HepG2 (cell line): ENCODE measurements around the gene ZNF777. TPM values are rescaled to one million over a fixed set of nuclear protein-coding genes. Genes with fewer than 3 reads are reported as not detected.
A peak's percentile ranks its signal among the peaks of the same experiment; 100 is the strongest.

ENCODE experiments used
- ATAC-seq: fragments of 200-7000 bp; cut with Tn5 transposase; 3 replicates; pipeline ENCODE4 v1.9.1; 2020; ENCODE audit warnings: mild to moderate bottlenecking, moderate library complexity
- BruUV-seq: library from RNA; stranded (reverse); fragments of 400-500 nt; replicated peaks from 2 replicates; lab custom pipeline; 2021; lab: Mats Ljungman, UMichigan
- CTCF ChIA-PET: fragments of 300-600 bp; formaldehyde crosslinking; extraction: SDS; loops from one replicate; lab custom pipeline; 2021; ENCODE audit warnings: low total read pairs, inconsistent platforms, low intra/inter-chr PET ratio; lab: Yijun Ruan, JAX
- POLR2A ChIA-PET: fragments of 350-600 bp; sonication (Branson Sonifier 250); formaldehyde crosslinking; loops from one replicate; lab custom pipeline; 2020; ENCODE audit warnings: antibody characterized with exemption, inconsistent platforms; lab: Yijun Ruan, JAX
- DNase-seq: peaks from one replicate; pipeline ENCODE4 v3.0.0-alpha.2; 2015; ENCODE audit warnings: low spot score
- FAIRE-seq: peaks from 3 replicates; lab custom pipeline; 2011; peaks lifted over from hg19 to GRCh38; lab: Jason Lieb, UNC
- H2AFZ ChIP-seq: one replicate; pipeline ENCODE4 v1.6.1; 2011; ENCODE audit warnings: low read length, inconsistent platforms
- H3K27ac ChIP-seq: fragments of 300-600 bp; 3 replicates; pipeline ENCODE4 v1.8.0; 2011; ENCODE audit warnings: mixed run types, mild to moderate bottlenecking, mixed read lengths, low read length, inconsistent platforms; ENCODE audit not compliant: insufficient read depth; ENCODE audit errors: extremely low read length
- H3K27me3 ChIP-seq, 2 experiments: fragments of 200-600 bp in 1 of 2; 2 replicates in 1 of 2; 3 replicates in 1 of 2; pipeline versions ENCODE4 v1.6.0 to v1.8.0; 2011; ENCODE audit warnings: low read length in 2 of 2, mild to moderate bottlenecking in 2 of 2, moderate library complexity in 2 of 2, inconsistent platforms in 1 of 2; ENCODE audit not compliant: insufficient read depth in 2 of 2, control insufficient read depth in 1 of 2
- H3K36me3 ChIP-seq, 2 experiments: fragments of 200-600 bp in 1 of 2; replicated peaks in 1 of 2; 2 replicates in 1 of 2; 3 replicates in 1 of 2; pipeline versions ENCODE4 v1.5.1 to v1.8.0; 2011; ENCODE audit warnings: low read length in 2 of 2, inconsistent platforms in 1 of 2; ENCODE audit not compliant: insufficient read depth in 2 of 2, control insufficient read depth in 1 of 2
- H3K4me1 ChIP-seq: 2 replicates; pipeline ENCODE4 v1.5.1; 2012; ENCODE audit warnings: low read length, inconsistent platforms; ENCODE audit not compliant: insufficient read depth
- H3K4me2 ChIP-seq: 2 replicates; pipeline ENCODE4 v1.6.0; 2011; ENCODE audit warnings: low read depth, low read length, inconsistent platforms
- H3K4me3 ChIP-seq, 3 experiments: fragments of 200-600 bp in 1 of 3; sonication (generic), shearing (Covaris generic) in 1 of 3; replicated peaks in 1 of 3; 2 replicates each; pipeline ENCODE4 v1.5.1; 2011 to 2016; ENCODE audit warnings: low read length in 3 of 3, inconsistent platforms in 2 of 3, low read depth in 2 of 3, mild to moderate bottlenecking in 2 of 3, control low read depth in 1 of 3, mixed read lengths in 1 of 3; ENCODE audit not compliant: insufficient read depth in 1 of 3
- H3K79me2 ChIP-seq: one replicate; pipeline ENCODE4 v1.6.1; 2011; ENCODE audit warnings: low read length, inconsistent platforms; ENCODE audit not compliant: insufficient read depth
- H3K9ac ChIP-seq: 2 replicates; pipeline ENCODE4 v1.6.0; 2011; ENCODE audit warnings: mild to moderate bottlenecking, low read depth, low read length, inconsistent platforms; ENCODE audit not compliant: insufficient read depth
- H3K9me3 ChIP-seq: 2 replicates; pipeline ENCODE4 v1.5.1; 2012; ENCODE audit warnings: mild to moderate bottlenecking, low read length
- H4K20me1 ChIP-seq: 2 replicates; pipeline ENCODE4 v1.6.0; 2011; ENCODE audit warnings: inconsistent platforms, mild to moderate bottlenecking, low read length, moderate library complexity; ENCODE audit not compliant: insufficient read depth
- DR1 ChIP-seq: sonication (generic); formaldehyde crosslinking; IDR thresholded peaks from 2 replicates; pipeline ENCODE4 v1.8.0; 2021; ENCODE audit warnings: mild to moderate bottlenecking, missing genetic modification reagents, inconsistent platforms
- HDAC2 ChIP-seq: sonication (generic); formaldehyde crosslinking; IDR thresholded peaks from 2 replicates; pipeline ENCODE4 v1.4.0; 2020; ENCODE audit warnings: missing genetic modification reagents
- WGBS: methylation state at CpG from one replicate; pipeline ENCODE4 v1.1.6; 2017; ENCODE audit warnings: low lambda C conversion rate; 5-methylcytosine and 5-hydroxymethylcytosine counted together
- in situ Hi-C: cut with HindIII; loops from 2 replicates; pipeline ENCODE4 v1.10.0; 2017; ENCODE audit warnings: low pct_unique_long_range_greater_than_20kb; ENCODE audit not compliant: extremely low pct_ligation_motif_present
- intact Hi-C: fragments of 100-400 bp; cut with micrococcal nuclease; formaldehyde crosslinking; loops from one replicate; pipeline ENCODE4 v1.10.0; 2022; ENCODE audit not compliant: unreplicated experiment
- polyA plus RNA-seq, 8 experiments: library from polyadenylated mRNA; depleted of rRNA in 3 of 8; stranded (reverse) in 7 of 8; unstranded in 1 of 8; fragments of >200 nt; fragmentation: Illumina TruSeq in 4 of 8; extraction: Trizol in 4 of 8; gene quantifications; 2 replicates each; pipeline versions ENCODE4 v1.2.1 to v1.2.3, GENCODE V29; 2011 to 2016; ENCODE audit warnings: low read depth in 4 of 8, missing spikeins in 1 of 8, mixed read lengths in 1 of 8; ENCODE audit not compliant: insufficient read depth in 1 of 8
- total RNA-seq, 5 experiments: library from RNA; depleted of rRNA; stranded (reverse); fragments of >200 nt; fragmentation: Illumina TruSeq; extraction: Trizol; gene quantifications; 2 replicates each; pipeline ENCODE4 v1.2.3, GENCODE V29; 2016; ENCODE audit warnings: low read depth in 1 of 5
- TF ChIP-seq, protein P1 (sequence below): sonication (generic); formaldehyde crosslinking; IDR thresholded peaks from 2 replicates; pipeline ENCODE4 v1.4.0; 2020; ENCODE audit warnings: missing genetic modification reagents

Gene ZNF777
- total and polyA plus RNA-seq, 2 of the 13 experiments (the other 11 are each of a cell fraction or from before 2014, with no cell fraction given): 3.8 to 6.0 TPM

GRCh38 chr7:149427096-149427680 is 33.7 kb downstream of the ZNF777 start (continued):
- TF ChIP-seq DR1 (CRISPR knock-in tag): no peak

DNA sequence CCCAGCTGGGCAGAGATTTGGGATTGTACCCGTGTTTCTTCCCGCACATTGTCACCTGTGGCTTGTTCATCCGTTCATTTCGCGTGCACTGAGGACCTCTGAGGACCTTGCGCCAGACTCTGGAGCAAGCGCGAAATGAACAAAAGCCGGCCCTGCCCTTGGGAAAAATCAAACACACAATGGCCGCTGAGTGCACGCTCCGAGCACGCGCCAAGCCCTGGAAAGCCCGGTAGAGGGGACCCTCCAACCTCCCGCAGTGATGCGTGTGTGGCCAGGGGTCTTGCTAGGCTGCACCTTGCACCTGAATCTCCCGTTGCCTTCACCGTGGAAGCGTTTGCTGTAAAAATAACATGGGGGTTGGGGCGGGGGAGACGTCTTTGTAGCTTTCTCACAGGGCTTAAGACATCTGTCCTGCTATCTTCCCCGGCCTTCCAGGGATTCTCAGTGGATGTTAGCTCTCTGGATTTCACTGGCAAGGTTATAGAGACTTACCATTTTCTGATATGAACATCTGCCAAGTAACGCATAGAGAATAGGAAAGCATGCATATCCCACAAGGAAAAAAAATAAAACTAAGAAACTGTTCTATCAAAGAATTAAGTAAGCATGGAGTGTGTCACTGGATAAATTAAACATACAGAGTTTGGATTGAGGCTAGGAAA is 37.3 kb downstream of the ZNF777 start:
- in situ Hi-C loops (no loop called here), intact Hi-C loops (loop anchor here (5.0 kb wide), 1 partner anchor 199 kb away; no protein-coding TSS in a partner anchor)
- POLR2A ChIA-PET: no interaction called here
- CTCF ChIA-PET: interaction anchor here (2.0 kb wide), 1 partner anchor 113 kb away, joined by 15 read pairs; no protein-coding TSS in a partner anchor
- 70% methylated on average over 24 of the region's 24 CpGs for WGBS
- no peak for TF ChIP-seq HDAC2 (CRISPR knock-in tag)
- TF ChIP-seq, protein P1, sequence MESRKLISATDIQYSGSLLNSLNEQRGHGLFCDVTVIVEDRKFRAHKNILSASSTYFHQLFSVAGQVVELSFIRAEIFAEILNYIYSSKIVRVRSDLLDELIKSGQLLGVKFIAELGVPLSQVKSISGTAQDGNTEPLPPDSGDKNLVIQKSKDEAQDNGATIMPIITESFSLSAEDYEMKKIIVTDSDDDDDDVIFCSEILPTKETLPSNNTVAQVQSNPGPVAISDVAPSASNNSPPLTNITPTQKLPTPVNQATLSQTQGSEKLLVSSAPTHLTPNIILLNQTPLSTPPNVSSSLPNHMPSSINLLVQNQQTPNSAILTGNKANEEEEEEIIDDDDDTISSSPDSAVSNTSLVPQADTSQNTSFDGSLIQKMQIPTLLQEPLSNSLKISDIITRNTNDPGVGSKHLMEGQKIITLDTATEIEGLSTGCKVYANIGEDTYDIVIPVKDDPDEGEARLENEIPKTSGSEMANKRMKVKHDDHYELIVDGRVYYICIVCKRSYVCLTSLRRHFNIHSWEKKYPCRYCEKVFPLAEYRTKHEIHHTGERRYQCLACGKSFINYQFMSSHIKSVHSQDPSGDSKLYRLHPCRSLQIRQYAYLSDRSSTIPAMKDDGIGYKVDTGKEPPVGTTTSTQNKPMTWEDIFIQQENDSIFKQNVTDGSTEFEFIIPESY (CRISPR knock-in tag): peak; percentile 33; the same call in 1 of the 2 replicates
- ATAC-seq (no peak), FAIRE-seq (no peak), DNase-seq (no peak)
- H3K79me2 ChIP-seq: no peaks in the 10 kb centered on the region
- no peak overlapping the region for H3K4me3 ChIP-seq
- H3K27ac ChIP-seq: no peak overlapping the region
- no peaks in the 10 kb centered on the region for H4K20me1 ChIP-seq
- no peak overlapping the region for H3K4me2 ChIP-seq
- BruUV-seq: no TSS peak
- no peak overlapping the region for H3K9ac ChIP-seq
- H2AFZ ChIP-seq: no peak overlapping the region
- H3K4me1 ChIP-seq: peaks cover 15% of the 10 kb centered on the region
- no peaks in the 10 kb centered on the region for H3K9me3 ChIP-seq
- no peaks in the 10 kb centered on the region for H3K27me3 ChIP-seq
- H3K36me3 ChIP-seq: no peaks in the 10 kb centered on the region
